Heart right ventricle (tissue), 16 donors: ENCODE data around the gene DCPS. TPM values are rescaled to one million over a fixed set of nuclear protein-coding genes. Genes with fewer than 3 reads are reported as not detected.
"Not testable (repeated sequence)": the region's sequence is repeated elsewhere in the genome, so short reads cannot be mapped to it uniquely, and the experiment has no call there.

Source experiments
- ATAC-seq, 8 donors: fragments of 200-7000 bp; cut with Tn5 transposase; one replicate each; pipeline ENCODE4 v1.9.1; 2020; ENCODE audit warnings: mild to moderate bottlenecking in 8 of 8, moderate library complexity in 8 of 8, moderate number of reproducible peaks in 1 of 8
- DNase-seq, 2 donors: peaks; one replicate each; pipeline ENCODE4 v3.0.0-alpha.2; 2020
- H3K27ac ChIP-seq, 10 donors: fragments of 200-600 bp; sonication (generic) in 2 of 10; one replicate each; pipeline versions ENCODE4 v1.5.0 to v1.8.0; 2020 to 2022; ENCODE audit warnings: mild to moderate bottlenecking in 3 of 10
- H3K27me3 ChIP-seq, 7 donors: fragments of 200-600 bp; one replicate each; pipeline ENCODE4 v1.8.0; 2021 to 2022; ENCODE audit warnings: mild to moderate bottlenecking in 2 of 7
- H3K36me3 ChIP-seq, 9 donors: fragments of 200-600 bp; sonication (generic) in 1 of 9; one replicate each; pipeline versions ENCODE4 v1.5.0 to v1.8.0; 2020 to 2022; ENCODE audit warnings: mild to moderate bottlenecking in 2 of 9
- H3K4me1 ChIP-seq, 9 donors: fragments of 200-600 bp; sonication (generic) in 1 of 9; one replicate each; pipeline versions ENCODE4 v1.5.0 to v1.8.0; 2020 to 2022; ENCODE audit warnings: mild to moderate bottlenecking in 4 of 9
- H3K4me3 ChIP-seq, 10 donors: fragments of 200-600 bp; sonication (generic) in 2 of 10; one replicate each; pipeline versions ENCODE4 v1.5.0 to v1.8.0; 2020 to 2022; ENCODE audit warnings: mild to moderate bottlenecking in 7 of 10, moderate library complexity in 2 of 10
- H3K9me3 ChIP-seq, 11 donors: fragments of 200-600 bp in 10 of 11; sonication (generic) in 2 of 11; one replicate each; pipeline versions ENCODE4 v1.5.0 to v1.8.0; 2013 to 2022; ENCODE audit warnings: mild to moderate bottlenecking in 2 of 11, control low read depth in 1 of 11, moderate library complexity in 1 of 11
- WGBS, 2 donors: extraction: QIAGEN DNeasy Blood & Tissue Kit; methylation state at CpG; one replicate each; pipeline ENCODE4 v1.1.7; 2013; ENCODE audit warnings: inconsistent platforms in 1 of 2; 5-methylcytosine and 5-hydroxymethylcytosine counted together
- intact Hi-C, 10 donors: fragments of 100-400 bp; cut with DNase I; formaldehyde crosslinking; loops; one replicate each; pipeline versions ENCODE4 v1.11.1 to v1.14.2; 2022
- polyA plus RNA-seq, 2 donors: library from polyadenylated mRNA; stranded (reverse); fragments of 200-250 nt; gene quantifications; one replicate each; pipeline ENCODE4 v1.2.3, GENCODE V29; 2013
- total RNA-seq, 10 donors: library from RNA; stranded (reverse); fragmentation: NEBNext Ultra II Directional in 3 of 10; extraction: Animal tissue kit (Norgen Biotek cat#: 25700) in 3 of 10; gene quantifications; one replicate each; pipeline versions ENCODE4 v1.2.1 to v1.2.4, GENCODE V29; 2021 to 2023
- TF ChIP-seq, protein P1 (sequence below), 9 donors: fragments of 200-600 bp; sonication (generic) in 2 of 9; IDR thresholded peaks; one replicate each; pipeline versions ENCODE4 v1.5.0 to v1.8.0; 2021 to 2022; ENCODE audit warnings: antibody characterized with exemption in 9 of 9, mild to moderate bottlenecking in 5 of 9, moderate library complexity in 1 of 9
- donor health status: Arrhythmogenic right ventricular cardiomyopathy.
- donor health status: ischemic (EF 13 %, LVEDD 7.1; RV severe dilation, severe dysfunction).
- donor health status: healthy with polysubstance abuse.
- donor health status: DM: no; HTN: yes; CAD: no.
- donor health status: DM: no; HTN: no; CAD: no.
- donor health status: ischemic (EF 25% LVEDD 6.9; RV normal size, moderate dysfunction).
- donor health status: ischemic (EF 25% LVEDD 5.7; RV mildly dilated, moderate dysfunction).
- donor health status: healthy.
- donor health status: DM: yes; HTN: yes; CAD: no.
- donor health status: Ischemic cardiomyopathy.
- donor health status: ischemic (EF 35%, LVEDD 5.7; RV mildly dilated, moderate dysfunction).
- donor health status: nonischemic (EF 11% LVEDD 7.7; RV severe dilation, severe dysfunction).
- donor health status: DM: yes; HTN: yes; CAD: no.
- donor health status: PGD.
- donor health status: ischemic (EF 29% LVEDD 5.4; RV normal size, mild dysfunction).
- donor health status: nonischemic (EF 23%, LVEDD 6.1; RV moderate dilation, normal function).

The DCPS gene
- total and polyA plus RNA-seq, 12 donors, result 6.5 to 17.3 (median 10.6) TPM

DNA sequence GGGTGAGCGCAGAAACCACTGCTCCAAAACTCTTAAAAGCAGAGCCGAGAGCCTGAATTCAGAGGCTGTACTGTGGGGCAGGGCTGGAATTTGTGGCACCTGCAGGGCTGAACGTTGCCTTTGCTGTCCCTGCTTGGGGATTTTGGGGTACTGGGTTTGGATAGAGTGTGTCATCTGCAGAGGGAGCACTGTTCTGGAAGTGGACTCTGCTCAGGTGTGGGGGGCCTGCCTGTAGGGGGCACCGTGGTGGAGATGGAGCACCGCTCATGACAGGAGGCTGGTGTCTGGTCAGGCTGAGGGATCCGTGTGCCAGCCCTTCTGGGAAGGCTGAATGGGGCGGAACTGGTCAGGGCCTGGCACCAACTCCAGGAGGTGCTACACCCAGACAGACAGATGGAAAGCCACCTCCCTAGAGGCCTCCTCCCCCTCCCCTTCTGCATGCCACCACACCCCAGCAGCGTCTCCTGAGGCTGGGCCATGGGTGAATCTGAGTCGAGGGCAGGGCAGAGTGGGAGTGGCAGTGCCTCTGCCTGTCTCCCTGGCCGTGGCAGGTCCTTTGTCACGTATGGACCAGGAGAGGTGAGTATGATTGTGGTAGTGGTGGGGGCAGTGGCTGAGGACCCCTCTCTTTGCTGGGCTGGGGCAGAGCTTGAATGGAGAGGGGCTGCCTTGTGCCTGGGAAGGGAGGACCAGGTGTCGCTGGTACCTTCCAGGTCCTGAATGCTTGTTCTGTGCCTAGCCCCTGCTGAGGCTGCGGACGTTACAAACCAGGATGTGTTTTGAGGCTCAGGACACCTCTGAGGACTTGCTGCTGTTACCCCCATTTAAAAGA, 63.2 kb downstream of the DCPS start:
- H3K4me1 ChIP-seq, result peaks cover 16 to 72% (median 41%) of the 10 kb centered on the region in 9 donors
- peak overlapping the region in 1 of 10 donors; percentile 13 for H3K4me3 ChIP-seq
- H3K9me3 ChIP-seq, H3K36me3 ChIP-seq, intact Hi-C loops, H3K27me3 ChIP-seq: not testable (repeated sequence)
- TF ChIP-seq, protein P1, sequence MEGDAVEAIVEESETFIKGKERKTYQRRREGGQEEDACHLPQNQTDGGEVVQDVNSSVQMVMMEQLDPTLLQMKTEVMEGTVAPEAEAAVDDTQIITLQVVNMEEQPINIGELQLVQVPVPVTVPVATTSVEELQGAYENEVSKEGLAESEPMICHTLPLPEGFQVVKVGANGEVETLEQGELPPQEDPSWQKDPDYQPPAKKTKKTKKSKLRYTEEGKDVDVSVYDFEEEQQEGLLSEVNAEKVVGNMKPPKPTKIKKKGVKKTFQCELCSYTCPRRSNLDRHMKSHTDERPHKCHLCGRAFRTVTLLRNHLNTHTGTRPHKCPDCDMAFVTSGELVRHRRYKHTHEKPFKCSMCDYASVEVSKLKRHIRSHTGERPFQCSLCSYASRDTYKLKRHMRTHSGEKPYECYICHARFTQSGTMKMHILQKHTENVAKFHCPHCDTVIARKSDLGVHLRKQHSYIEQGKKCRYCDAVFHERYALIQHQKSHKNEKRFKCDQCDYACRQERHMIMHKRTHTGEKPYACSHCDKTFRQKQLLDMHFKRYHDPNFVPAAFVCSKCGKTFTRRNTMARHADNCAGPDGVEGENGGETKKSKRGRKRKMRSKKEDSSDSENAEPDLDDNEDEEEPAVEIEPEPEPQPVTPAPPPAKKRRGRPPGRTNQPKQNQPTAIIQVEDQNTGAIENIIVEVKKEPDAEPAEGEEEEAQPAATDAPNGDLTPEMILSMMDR (IDR thresholded peaks at IDR 0.05), result peak in 7 of 9 donors; percentile 5 to 53 (median 32)
- peak overlapping the region in 8 of 10 donors; percentile 13 to 77 (median 52) for H3K27ac ChIP-seq
- ATAC-seq, result peak; percentile 26 to 74 (median 67)
- WGBS, 2 donors, result 60 to 68% methylated on average over 14 of the region's 14 CpGs
- peak in 1 of 2 donors; percentile 41 for DNase-seq

DNA sequence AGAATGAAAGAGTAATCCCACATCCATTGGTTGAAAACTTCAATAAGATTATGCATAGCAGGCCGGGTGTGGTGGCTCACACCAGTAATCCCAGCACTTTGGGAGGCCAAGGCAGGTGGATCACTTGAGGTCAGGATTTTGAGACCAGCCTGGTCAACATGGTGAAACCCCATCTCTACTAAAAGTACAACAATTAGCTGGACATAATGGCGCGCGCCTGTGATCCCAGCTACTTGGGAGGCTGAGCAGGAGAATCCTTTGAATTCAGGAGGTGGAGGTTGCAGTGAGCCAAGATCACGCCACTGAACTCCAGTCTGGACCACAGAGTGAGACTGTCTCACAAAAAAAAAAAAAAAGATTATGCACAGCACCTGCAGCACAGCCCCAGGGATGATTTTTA, 63.9 kb downstream of the DCPS start:
- DNase-seq, H3K36me3 ChIP-seq, intact Hi-C loops, H3K4me3 ChIP-seq, H3K9me3 ChIP-seq, ATAC-seq, H3K27me3 ChIP-seq: not testable (repeated sequence)
- Histone ChIP-seq H3K27ac (peak overlapping the region in 2 of 10 donors; percentile 30 to 57), H3K4me1 (peaks cover 16 to 72% (median 45%) of the 10 kb centered on the region in 9 donors)
- WGBS, 2 donors, result 95 to 97% methylated on average over 5 of the region's 5 CpGs

DNA sequence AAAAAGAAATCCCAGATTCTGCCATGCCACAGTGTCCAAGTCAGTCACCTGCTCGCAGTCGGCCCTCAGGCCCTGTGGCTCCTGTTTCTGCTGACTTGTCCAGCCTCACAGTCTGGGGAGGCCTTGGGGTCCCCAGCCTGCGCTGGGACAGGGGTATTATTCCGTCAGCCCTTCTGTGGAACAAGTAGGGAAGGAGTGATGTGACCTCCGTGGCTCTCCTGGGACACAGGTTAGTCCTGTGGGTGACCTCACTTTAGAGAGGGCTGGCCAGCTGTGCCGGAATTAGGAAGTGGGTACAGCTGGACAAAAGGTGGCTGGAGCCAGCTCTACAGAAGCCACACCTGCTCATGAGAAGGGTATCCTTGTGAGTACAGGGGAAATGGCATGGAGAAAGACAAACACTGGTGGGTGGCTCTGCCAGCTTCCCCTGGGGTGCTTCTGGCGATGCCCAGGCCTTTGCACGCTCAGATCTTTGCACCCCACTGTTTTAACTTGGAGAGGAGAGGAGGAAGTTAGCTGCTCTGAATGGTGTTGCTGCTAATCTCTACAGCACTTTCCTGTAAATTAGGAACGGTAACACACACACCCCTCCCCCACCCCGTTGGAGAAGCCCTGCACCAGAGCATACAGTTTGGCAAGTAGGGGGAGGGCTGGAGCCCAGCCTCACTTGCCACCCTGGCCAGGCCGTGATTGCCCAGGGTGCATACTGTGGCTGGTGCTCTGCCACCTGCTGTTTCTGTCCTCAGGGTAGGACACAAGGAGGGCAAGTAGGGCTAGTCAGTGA, 64.7 kb downstream of the DCPS start:
- H3K36me3 ChIP-seq, intact Hi-C loops, H3K4me3 ChIP-seq, H3K27me3 ChIP-seq, DNase-seq, H3K9me3 ChIP-seq: not testable (repeated sequence)
- Histone ChIP-seq H3K27ac (peak overlapping the region in 5 of 10 donors; percentile 15 to 66 (median 31)), H3K4me1 (peaks cover 13 to 72% (median 45%) of the 10 kb centered on the region in 9 donors)
- WGBS, 2 donors, result 57 to 63% methylated on average over 11 of the region's 11 CpGs
- TF ChIP-seq, protein P1 (IDR thresholded peaks at IDR 0.05), result peak in 1 of 9 donors; percentile 12
- ATAC-seq, result peak in 1 of 8 donors; percentile 18

DNA sequence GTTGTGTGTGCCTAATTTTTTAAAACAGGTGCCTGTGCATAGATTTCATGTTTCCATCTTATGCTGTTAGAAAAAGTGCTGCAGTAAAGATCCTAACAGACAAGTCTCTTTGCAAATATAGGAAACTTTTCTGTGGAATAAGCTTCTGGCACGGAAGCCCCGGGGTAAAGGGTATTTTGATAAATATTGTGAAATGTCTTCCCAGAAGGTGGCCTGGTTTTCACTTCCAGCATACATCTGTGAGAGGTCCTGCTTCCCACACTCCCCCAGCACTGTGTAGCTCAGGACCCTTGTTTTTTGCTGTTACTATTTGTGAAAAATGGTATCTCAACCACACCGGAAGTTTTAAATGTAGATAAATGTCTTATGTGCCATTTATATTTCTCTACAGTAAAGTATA, 66.2 kb downstream of the DCPS start:
- TF ChIP-seq, protein P1 (IDR thresholded peaks at IDR 0.05), result no peak
- H3K36me3 ChIP-seq, result no peaks in the 10 kb centered on the region
- ATAC-seq (no peak), DNase-seq (no peak)
- no peaks in the 10 kb centered on the region for H3K9me3 ChIP-seq
- 60 to 71% methylated on average over 3 of the region's 3 CpGs for WGBS, 2 donors
- no peak overlapping the region for H3K4me3 ChIP-seq
- peaks cover 9 to 72% (median 40%) of the 10 kb centered on the region in 9 donors for H3K4me1 ChIP-seq
- intact Hi-C loops, result no loop called here
- H3K27ac ChIP-seq, result no peak overlapping the region
- H3K27me3 ChIP-seq, result no peaks in the 10 kb centered on the region
